Chondrocyte (in vitro differentiated cells): Measurements from ENCODE around the gene WDTC1. TPM values are rescaled to one million over a fixed set of nuclear protein-coding genes. Genes with fewer than 3 reads are reported as not detected.

Experiments used
- DNase-seq: peaks from one replicate; pipeline ENCODE4 v3.0.0; 2021; ENCODE audit warnings: mixed read lengths, low spot score
- H3K27ac Mint-ChIP-seq: one replicate; pipeline ENCODE4 v1.8.0; 2021; ENCODE audit warnings: mild to moderate bottlenecking, moderate library complexity, mixed read lengths; ENCODE audit not compliant: unreplicated experiment
- H3K27me3 Mint-ChIP-seq: 2 replicates; pipeline ENCODE4 v1.8.0; 2021; ENCODE audit warnings: low read depth, mixed read lengths
- H3K36me3 Mint-ChIP-seq: 2 replicates; pipeline ENCODE4 v1.8.0; 2021; ENCODE audit warnings: low read depth, mixed read lengths
- H3K4me1 Mint-ChIP-seq: 2 replicates; pipeline ENCODE4 v1.8.0; 2021; ENCODE audit warnings: low read depth, mild to moderate bottlenecking, mixed read lengths
- H3K4me3 Mint-ChIP-seq: one replicate; pipeline ENCODE4 v1.8.0; 2021; ENCODE audit warnings: mild to moderate bottlenecking, moderate library complexity, mixed read lengths; ENCODE audit not compliant: unreplicated experiment
- H3K9me3 Mint-ChIP-seq: 2 replicates; pipeline ENCODE4 v1.8.0; 2021; ENCODE audit warnings: low read depth, mixed read lengths
- CTCF ChIP-seq: fragments of 200-600 bp; sonication (generic); IDR thresholded peaks from 2 replicates; pipeline ENCODE4 v1.5.0; 2021; ENCODE audit warnings: antibody characterized with exemption, mild to moderate bottlenecking, moderate library complexity
- total RNA-seq: library from RNA; stranded (reverse); gene quantifications from 3 replicates; pipeline ENCODE4 v1.2.1, GENCODE V29; 2021

The WDTC1 gene
- total RNA-seq, 1 donor from 2014 or later = 30.8 TPM

GRCh38 chr1:27318596-27318995 is 84.2 kb downstream of the WDTC1 start:
- Mint-ChIP-seq H3K4me3 (no peak overlapping the region), H3K27ac (no peak overlapping the region)
- DNase-seq = peak; percentile 11

GRCh38 chr1:27321813-27322568 is 87.6 kb downstream of the WDTC1 start, which contains the start of gene TMEM222:
Gene TMEM222, plus strand, starts transcription at chr1:27322163. Its CDS starts 35 bp downstream, at chr1:27322198.
- H3K36me3 Mint-ChIP-seq = peaks cover 6% of the 10 kb centered on the region
- H3K4me3 Mint-ChIP-seq = peak within 1 kb of the TSS; percentile 95
- TF ChIP-seq CTCF = peak; percentile 33
- H3K9me3 Mint-ChIP-seq = no peaks in the 10 kb centered on the region
- peak; percentile 100 for DNase-seq
- peaks cover 30% of the 10 kb centered on the region for H3K4me1 Mint-ChIP-seq
- peak within 1 kb of the TSS; percentile 96 for H3K27ac Mint-ChIP-seq
- peaks cover 4% of the 10 kb centered on the region for H3K27me3 Mint-ChIP-seq

More at GRCh38 chr1:27318596-27318995, 84.2 kb downstream of the WDTC1 start:
- Mint-ChIP-seq H3K9me3 (no peaks in the 10 kb centered on the region), H3K4me1 (peaks cover 20% of the 10 kb centered on the region), H3K36me3 (no peaks in the 10 kb centered on the region), H3K27me3 (peaks cover 4% of the 10 kb centered on the region)
- TF ChIP-seq CTCF = no peak

GRCh38 chr1:27322569-27323240 is 88.3 kb downstream of the WDTC1 start:
- Mint-ChIP-seq H3K27ac (peak overlapping the region; percentile 96), H3K36me3 (peaks cover 6% of the 10 kb centered on the region), H3K4me1 (peaks cover 30% of the 10 kb centered on the region), H3K27me3 (peaks cover 4% of the 10 kb centered on the region), H3K9me3 (no peaks in the 10 kb centered on the region), H3K4me3 (peak overlapping the region; percentile 95)
- TF ChIP-seq CTCF = no peak
- DNase-seq = no peak

- H3K36me3 Mint-ChIP-seq = peaks cover 8% of the 10 kb centered on the region
- H3K4me3 Mint-ChIP-seq = no peak overlapping the region
- H3K27me3 Mint-ChIP-seq = no peaks in the 10 kb centered on the region
Measured at GRCh38 chr1:27325286-27325685, 90.9 kb downstream of the WDTC1 start.

More at GRCh38 chr1:27325286-27325685, 90.9 kb downstream of the WDTC1 start:
- peaks cover 26% of the 10 kb centered on the region for H3K4me1 Mint-ChIP-seq
- H3K27ac Mint-ChIP-seq = no peak overlapping the region
- TF ChIP-seq CTCF = no peak
- DNase-seq = no peak
- H3K9me3 Mint-ChIP-seq = no peaks in the 10 kb centered on the region
